Fibroblast of skin of abdomen (primary cell): Measurements from ENCODE around the gene SUV39H2.
A peak's percentile ranks its signal among the peaks of the same experiment; 100 is the strongest.
"Not testable (repeated sequence)": the region's sequence is repeated elsewhere in the genome, so short reads cannot be mapped to it uniquely, and the experiment has no call there.

ENCODE experiments used
- DNase-seq: peaks from one replicate; pipeline ENCODE4 v3.0.0-alpha.2; 2013

Gene SUV39H2

DNA sequence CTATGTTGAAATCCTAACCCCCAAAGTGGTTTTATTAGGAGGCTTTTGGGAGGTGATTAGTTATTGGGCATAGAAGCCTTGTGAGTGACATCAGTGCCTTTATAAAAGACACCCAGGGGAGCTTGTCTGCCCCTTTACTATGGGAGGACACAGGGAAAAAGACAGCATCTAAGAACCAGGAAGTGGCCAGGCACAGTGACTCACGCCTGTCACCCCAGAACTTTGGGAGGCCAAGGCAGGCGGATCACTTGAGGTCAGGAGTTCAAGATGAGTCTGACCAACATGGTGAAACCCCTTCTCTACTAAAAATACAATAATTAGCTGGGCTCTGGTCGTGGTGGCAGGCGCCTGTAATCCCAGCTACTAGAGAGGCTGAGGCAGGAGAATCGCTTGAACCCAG is 60.3 kb downstream of the SUV39H2 start:
- not testable (repeated sequence) for DNase-seq

DNA sequence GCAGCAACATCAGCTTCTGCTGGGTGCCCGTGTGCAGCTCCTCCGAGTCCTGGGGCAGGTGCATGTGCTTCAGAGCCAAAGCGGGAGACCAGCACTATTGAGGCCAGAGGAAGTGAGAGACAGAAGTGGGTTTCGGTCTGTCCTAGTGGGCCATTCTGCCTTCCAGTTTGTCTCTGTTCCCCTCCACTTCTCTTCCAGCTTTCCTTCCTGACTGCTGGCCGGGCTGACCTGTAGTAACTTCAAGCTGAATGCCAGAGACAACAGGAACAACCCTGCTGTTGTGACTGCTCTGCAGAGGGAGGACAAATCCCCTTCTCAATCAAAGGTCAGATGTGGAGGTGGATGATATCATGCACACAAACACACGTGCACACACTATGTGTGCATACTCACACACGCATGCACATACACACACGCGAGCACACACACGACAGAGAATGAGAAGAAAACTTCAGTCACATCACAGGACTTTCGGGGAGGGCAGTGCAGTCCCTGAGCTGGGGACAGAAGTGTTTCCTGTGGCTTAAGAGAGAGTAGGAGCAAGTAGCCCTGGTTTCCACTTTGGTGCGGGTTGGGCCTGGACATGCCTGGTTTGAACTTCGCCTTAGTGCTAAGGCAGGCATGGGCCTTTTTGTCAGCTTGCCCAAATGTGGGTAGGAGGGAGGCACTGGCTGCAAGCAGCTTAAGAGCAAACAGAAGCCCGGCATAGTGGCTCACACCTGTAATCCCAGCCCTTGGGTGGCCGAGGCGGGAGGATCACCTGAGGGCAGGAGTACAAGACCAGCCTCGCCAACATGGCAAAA is 63.7 kb downstream of the SUV39H2 start:
- not testable (repeated sequence) for DNase-seq

DNA sequence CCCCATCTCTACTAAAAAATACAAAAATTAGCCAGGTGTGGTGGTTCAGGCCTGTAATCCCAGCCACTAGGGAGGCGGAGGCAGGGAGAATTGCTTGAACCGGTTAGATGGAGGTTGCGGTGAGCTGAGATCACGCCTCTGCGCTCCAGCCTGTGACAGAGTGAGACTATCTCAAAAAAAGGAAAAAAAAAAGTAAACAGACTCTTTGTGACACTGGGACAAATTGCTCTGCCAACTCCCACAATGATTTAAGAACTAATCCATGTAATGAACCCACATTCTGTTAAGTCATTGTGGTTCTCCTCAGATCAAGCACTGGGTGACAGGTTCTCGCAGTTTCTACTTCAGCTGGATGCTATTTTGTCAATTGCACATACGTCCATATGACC is 64.3 kb downstream of the SUV39H2 start:
- DNase-seq = not testable (repeated sequence)

DNA sequence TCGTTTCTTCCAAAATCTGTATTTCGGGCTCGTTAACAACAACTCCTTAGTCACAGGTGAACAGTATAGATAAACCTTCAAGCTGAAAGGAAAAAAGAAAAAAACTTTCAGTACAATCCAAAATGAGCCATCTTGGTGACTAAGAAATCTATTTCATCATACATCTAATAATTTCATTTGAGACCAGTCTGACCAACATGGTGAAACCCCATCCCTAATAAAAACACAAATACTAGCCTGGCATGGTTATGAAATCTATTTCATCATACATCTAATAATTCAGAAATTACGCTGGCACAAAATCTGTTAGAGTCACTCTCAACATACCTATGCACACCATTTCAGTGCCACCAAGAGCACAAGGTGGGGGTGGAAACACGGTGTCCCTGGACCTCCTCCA is 66.4 kb downstream of the SUV39H2 start:
- DNase-seq = no peak

DNA sequence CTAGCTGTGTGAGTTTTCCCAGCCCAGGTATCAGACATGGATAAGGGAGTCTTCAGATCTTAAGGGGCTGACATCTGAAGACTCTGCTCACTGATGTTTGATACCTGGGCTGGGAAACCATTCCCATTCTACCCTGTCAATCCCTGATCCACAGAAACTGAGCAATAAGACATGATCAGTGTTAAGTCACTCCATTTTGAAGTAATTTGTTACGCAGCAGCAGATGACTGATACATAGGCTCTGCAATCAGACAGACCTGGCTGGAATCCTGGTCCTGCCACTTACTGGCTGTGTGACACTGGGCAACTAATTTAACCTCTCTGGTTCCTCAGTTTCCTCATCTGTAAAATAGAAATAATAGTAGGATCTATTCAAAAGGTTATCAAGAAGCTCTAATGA is 68.6 kb downstream of the SUV39H2 start:
- DNase-seq = no peak

DNA sequence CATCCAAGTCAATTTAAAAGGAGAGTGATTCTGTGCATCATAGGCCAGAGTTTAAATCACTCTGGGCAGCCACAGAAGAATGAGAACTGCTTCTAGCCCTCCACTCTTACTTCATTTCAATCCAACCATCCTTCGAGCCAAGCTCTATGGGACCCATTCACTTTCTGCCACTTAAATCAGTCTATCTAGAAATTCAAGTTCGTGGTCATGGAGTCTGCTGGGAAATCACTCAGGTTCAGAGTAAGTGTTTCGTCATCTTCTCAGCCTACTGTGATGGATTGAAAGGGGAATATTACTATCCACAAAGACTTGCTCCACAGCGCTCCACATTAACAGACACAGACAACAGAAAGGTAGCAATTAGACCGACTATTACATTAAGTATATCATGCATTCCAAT is 70.6 kb downstream of the SUV39H2 start:
- DNase-seq = no peak

DNA sequence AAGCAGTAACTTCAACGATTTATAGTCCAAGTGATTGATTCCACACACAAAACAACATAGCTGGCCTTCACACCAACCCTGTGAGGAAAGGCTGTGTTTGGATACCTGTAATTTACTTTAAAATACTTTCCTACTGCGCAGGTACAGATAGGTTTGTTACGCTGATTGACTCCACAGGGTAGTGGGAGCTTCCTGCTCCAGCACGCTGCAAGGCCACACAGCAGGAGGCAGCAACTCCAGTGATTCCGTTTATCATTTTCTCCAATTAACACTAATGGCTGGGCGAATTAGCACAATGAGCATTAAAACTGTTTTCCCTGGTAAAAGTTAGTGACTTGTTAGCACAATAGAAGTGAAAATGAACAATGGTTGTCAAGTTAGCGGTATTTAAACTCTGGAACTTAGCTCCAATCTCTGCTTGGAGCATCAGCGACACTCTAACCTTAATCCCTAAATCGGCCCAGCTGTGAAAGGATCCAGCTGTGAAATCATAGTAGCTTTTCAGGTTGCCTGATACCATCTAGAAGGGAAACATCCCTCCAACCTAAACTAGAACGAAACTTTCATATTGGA is 74.3 kb downstream of the SUV39H2 start:
- DNase-seq = no peak

DNA sequence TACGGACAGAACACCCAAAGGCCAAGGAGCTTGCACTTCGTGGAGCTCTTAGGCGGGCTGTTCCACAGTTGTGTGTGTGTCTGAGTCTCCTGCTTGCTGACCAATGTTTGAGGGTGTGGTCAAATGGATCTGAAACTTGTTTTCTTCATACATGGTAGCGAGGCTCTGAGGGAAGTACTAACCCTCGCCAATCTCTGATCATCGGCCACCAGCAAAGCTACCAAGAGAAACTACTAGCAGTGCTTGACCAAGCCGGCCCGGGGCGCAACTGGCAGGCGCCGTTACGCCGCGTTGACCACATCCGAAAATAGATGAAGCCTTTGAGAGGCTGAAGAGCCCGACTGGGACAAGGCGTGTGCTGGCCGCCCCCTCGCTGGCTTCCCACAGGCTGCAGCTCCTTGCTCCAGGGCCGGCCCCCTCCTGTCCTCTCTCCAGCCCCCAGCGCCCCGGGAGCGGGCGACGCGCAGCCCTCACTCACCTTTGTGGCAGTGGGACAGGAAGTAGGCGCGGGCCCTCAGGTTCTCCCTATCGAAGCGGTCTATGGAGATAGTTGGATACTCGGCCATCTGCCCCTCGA is 74.8 kb downstream of the SUV39H2 start:
- peak; percentile 33 for DNase-seq
